Neural progenitor cell (in vitro differentiated cells): Measurements from ENCODE around the gene SMAD7. TPM values are rescaled to one million over a fixed set of nuclear protein-coding genes. Genes with fewer than 3 reads are reported as not detected.

Experiments used
- DNase-seq: peaks from one replicate; pipeline ENCODE4 v3.0.0-alpha.2; 2016; ENCODE audit warnings: low spot score
- H2AFZ ChIP-seq: fragments of 200-600 bp; sonication (generic); replicated peaks from 2 replicates; pipeline ENCODE4 v1.6.1; 2016; ENCODE audit warnings: antibody characterized with exemption
- H3F3A ChIP-seq: fragments of 200-600 bp; sonication (generic); 2 replicates; pipeline ENCODE4 v1.6.1; 2016; ENCODE audit warnings: antibody characterized with exemption, low read depth
- H3K27ac ChIP-seq: fragments of 200-600 bp; sonication (generic); 2 replicates; pipeline ENCODE4 v1.5.1; 2016; ENCODE audit warnings: mild to moderate bottlenecking
- H3K27me3 ChIP-seq: fragments of 200-600 bp; sonication (generic); 2 replicates; pipeline ENCODE4 v1.6.1; 2016; ENCODE audit warnings: mild to moderate bottlenecking, moderate library complexity
- H3K36me3 ChIP-seq: fragments of 200-600 bp; sonication (generic); 2 replicates; pipeline ENCODE4 v1.5.1; 2016
- H3K4me1 ChIP-seq: fragments of 200-600 bp; sonication (generic); 2 replicates; pipeline ENCODE4 v1.6.1; 2016; ENCODE audit warnings: mixed run types
- H3K4me2 ChIP-seq: fragments of 200-600 bp; sonication (generic); 2 replicates; pipeline ENCODE4 v1.6.1; 2016
- H3K4me3 ChIP-seq: fragments of 200-600 bp; sonication (generic); 2 replicates; pipeline ENCODE4 v1.5.1; 2016
- H3K79me2 ChIP-seq: fragments of 200-600 bp; sonication (generic); 2 replicates; pipeline ENCODE4 v1.6.1; 2016; ENCODE audit warnings: low read depth
- H3K9ac ChIP-seq: fragments of 200-600 bp; sonication (generic); 2 replicates; pipeline ENCODE4 v1.6.1; 2016
- H3K9me3 ChIP-seq: fragments of 200-600 bp; sonication (generic); 2 replicates; pipeline ENCODE4 v1.5.1; 2016; ENCODE audit warnings: low read depth
- H4K20me1 ChIP-seq: fragments of 200-600 bp; sonication (generic); 2 replicates; pipeline ENCODE4 v1.6.1; 2016; ENCODE audit warnings: low read depth
- H3K27ac Mint-ChIP-seq: 3 replicates; pipeline ENCODE4 v1.8.0; 2021; ENCODE audit warnings: mixed read lengths
- H3K27me3 Mint-ChIP-seq: 2 replicates; pipeline ENCODE4 v1.8.0; 2022; ENCODE audit warnings: low read depth, mild to moderate bottlenecking, inconsistent platforms, moderate library complexity, mixed read lengths; ENCODE audit not compliant: insufficient read depth
- H3K36me3 Mint-ChIP-seq: 3 replicates; pipeline ENCODE4 v1.8.0; 2021; ENCODE audit warnings: mixed read lengths
- H3K4me1 Mint-ChIP-seq: 3 replicates; pipeline ENCODE4 v1.8.0; 2021; ENCODE audit warnings: mixed read lengths
- H3K4me3 Mint-ChIP-seq: 3 replicates; pipeline ENCODE4 v1.8.0; 2021; ENCODE audit warnings: mild to moderate bottlenecking, moderate library complexity, mixed read lengths
- H3K9me3 Mint-ChIP-seq: 3 replicates; pipeline ENCODE4 v1.8.0; 2020; ENCODE audit warnings: mixed read lengths
- EZH2 ChIP-seq: fragments of 200-600 bp; sonication (generic); IDR thresholded peaks from 2 replicates; pipeline ENCODE4 v1.6.1; 2017; ENCODE audit warnings: antibody characterized with exemption, mild to moderate bottlenecking, moderate library complexity
- EZH2phosphoT487 ChIP-seq: fragments of 200-600 bp; sonication (generic); IDR thresholded peaks from 2 replicates; pipeline ENCODE4 v1.6.1; 2017; ENCODE audit warnings: antibody characterized with exemption
- total RNA-seq: library from RNA; depleted of rRNA; stranded (reverse); fragments of >200 nt; gene quantifications from 2 replicates; pipeline ENCODE4 v1.2.3, GENCODE V29; 2015; ENCODE audit warnings: low replicate concordance
- TF ChIP-seq, protein P1 (sequence below): fragments of 200-600 bp; sonication (generic); IDR thresholded peaks from 2 replicates; pipeline ENCODE4 v1.5.1; 2017; ENCODE audit warnings: antibody characterized with exemption, mild to moderate bottlenecking

SMAD7 gene
- total RNA-seq, 1 donor from 2014 or later: 1.1 TPM

GRCh38 chr18:48875942-48876511, 74.7 kb downstream of the SMAD7 start:
- no peaks in the 10 kb centered on the region for H3K27me3 ChIP-seq
- Mint-ChIP-seq H3K27ac (peak overlapping the region; percentile 50), H3K36me3 (no peaks in the 10 kb centered on the region), H3K9me3 (peaks cover 6% of the 10 kb centered on the region), H3K27me3 (peaks cover 11% of the 10 kb centered on the region), H3K4me3 (no peak overlapping the region), H3K4me1 (peaks cover 39% of the 10 kb centered on the region)
- no peaks in the 10 kb centered on the region for H3K9me3 ChIP-seq
- no peak overlapping the region for H3K4me2 ChIP-seq
- H3K36me3 ChIP-seq: no peaks in the 10 kb centered on the region
- H3K9ac ChIP-seq: no peak overlapping the region
- no peaks in the 10 kb centered on the region for H3K4me1 ChIP-seq
- peak; percentile 47 for DNase-seq
- no peaks in the 10 kb centered on the region for H3F3A ChIP-seq
- H4K20me1 ChIP-seq: no peaks in the 10 kb centered on the region
- no peaks in the 10 kb centered on the region for H3K79me2 ChIP-seq
- no peak overlapping the region for H3K4me3 ChIP-seq
- no peak overlapping the region for H2AFZ ChIP-seq
- TF ChIP-seq, protein P1, sequence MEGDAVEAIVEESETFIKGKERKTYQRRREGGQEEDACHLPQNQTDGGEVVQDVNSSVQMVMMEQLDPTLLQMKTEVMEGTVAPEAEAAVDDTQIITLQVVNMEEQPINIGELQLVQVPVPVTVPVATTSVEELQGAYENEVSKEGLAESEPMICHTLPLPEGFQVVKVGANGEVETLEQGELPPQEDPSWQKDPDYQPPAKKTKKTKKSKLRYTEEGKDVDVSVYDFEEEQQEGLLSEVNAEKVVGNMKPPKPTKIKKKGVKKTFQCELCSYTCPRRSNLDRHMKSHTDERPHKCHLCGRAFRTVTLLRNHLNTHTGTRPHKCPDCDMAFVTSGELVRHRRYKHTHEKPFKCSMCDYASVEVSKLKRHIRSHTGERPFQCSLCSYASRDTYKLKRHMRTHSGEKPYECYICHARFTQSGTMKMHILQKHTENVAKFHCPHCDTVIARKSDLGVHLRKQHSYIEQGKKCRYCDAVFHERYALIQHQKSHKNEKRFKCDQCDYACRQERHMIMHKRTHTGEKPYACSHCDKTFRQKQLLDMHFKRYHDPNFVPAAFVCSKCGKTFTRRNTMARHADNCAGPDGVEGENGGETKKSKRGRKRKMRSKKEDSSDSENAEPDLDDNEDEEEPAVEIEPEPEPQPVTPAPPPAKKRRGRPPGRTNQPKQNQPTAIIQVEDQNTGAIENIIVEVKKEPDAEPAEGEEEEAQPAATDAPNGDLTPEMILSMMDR: no peak
- TF ChIP-seq EZH2: no peak
- TF ChIP-seq EZH2phosphoT487: no peak
- H3K27ac ChIP-seq: no peak overlapping the region

- no peak for DNase-seq
- H3K27ac ChIP-seq: no peak overlapping the region
- H3K4me2 ChIP-seq: no peak overlapping the region
- peaks cover 2% of the 10 kb centered on the region for H3K9me3 Mint-ChIP-seq
- H3K4me1 Mint-ChIP-seq: peaks cover 39% of the 10 kb centered on the region
- H3K36me3 ChIP-seq: no peaks in the 10 kb centered on the region
- no peaks in the 10 kb centered on the region for H3K27me3 ChIP-seq
- H3K79me2 ChIP-seq: no peaks in the 10 kb centered on the region
- H3K9ac ChIP-seq: no peak overlapping the region
- no peak overlapping the region for H3K4me3 ChIP-seq
- H3K27me3 Mint-ChIP-seq: peaks cover 11% of the 10 kb centered on the region
- no peaks in the 10 kb centered on the region for H4K20me1 ChIP-seq
- H3F3A ChIP-seq: no peaks in the 10 kb centered on the region
- H3K27ac Mint-ChIP-seq: peak overlapping the region; percentile 87
- no peaks in the 10 kb centered on the region for H3K36me3 Mint-ChIP-seq
- TF ChIP-seq EZH2phosphoT487: no peak
- no peaks in the 10 kb centered on the region for H3K9me3 ChIP-seq
- no peaks in the 10 kb centered on the region for H3K4me1 ChIP-seq
- no peak overlapping the region for H3K4me3 Mint-ChIP-seq
- H2AFZ ChIP-seq: no peak overlapping the region
These were observed 75.3 kb downstream of the SMAD7 start for GRCh38 chr18:48875314-48875941.

DNA sequence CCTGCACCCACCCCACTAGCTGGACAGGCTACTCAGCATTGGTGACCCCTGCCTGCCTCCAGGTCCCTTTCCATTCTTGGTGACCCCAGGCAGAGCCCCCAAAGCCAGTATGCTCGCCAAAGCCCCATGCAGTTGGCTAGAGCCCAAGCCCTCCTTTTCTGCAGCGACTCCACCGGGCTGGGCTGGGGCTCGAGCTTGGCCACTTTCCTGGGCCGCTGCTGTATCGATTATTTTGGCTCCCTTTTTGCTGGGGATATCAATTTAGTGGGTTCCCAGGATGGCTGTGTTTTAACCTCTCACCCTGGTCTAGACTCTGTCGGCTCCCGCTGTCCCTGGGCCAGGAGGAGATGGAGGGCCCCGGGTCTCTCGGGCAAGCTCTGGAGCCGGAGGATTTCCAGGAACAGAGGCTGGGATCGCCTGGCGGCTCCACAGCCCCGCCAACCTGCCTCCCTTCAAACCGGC, 76.0 kb downstream of the SMAD7 start:
- no peaks in the 10 kb centered on the region for H3K9me3 ChIP-seq
- no peak overlapping the region for H3K27ac ChIP-seq
- no peaks in the 10 kb centered on the region for H3K36me3 Mint-ChIP-seq
- peak overlapping the region; percentile 87 for H3K27ac Mint-ChIP-seq
- no peak overlapping the region for H3K4me2 ChIP-seq
- H3K4me1 Mint-ChIP-seq: peaks cover 33% of the 10 kb centered on the region
- H3F3A ChIP-seq: no peaks in the 10 kb centered on the region
- H3K4me3 Mint-ChIP-seq: no peak overlapping the region
- H3K27me3 ChIP-seq: no peaks in the 10 kb centered on the region
- no peak for TF ChIP-seq EZH2
- TF ChIP-seq EZH2phosphoT487: no peak
- TF ChIP-seq, protein P1: no peak
- H4K20me1 ChIP-seq: no peaks in the 10 kb centered on the region
- no peak overlapping the region for H3K9ac ChIP-seq
- H3K4me1 ChIP-seq: no peaks in the 10 kb centered on the region
- no peak overlapping the region for H3K4me3 ChIP-seq
- no peak for DNase-seq
- H3K27me3 Mint-ChIP-seq: peaks cover 8% of the 10 kb centered on the region
- H2AFZ ChIP-seq: no peak overlapping the region
- H3K79me2 ChIP-seq: no peaks in the 10 kb centered on the region
- H3K36me3 ChIP-seq: no peaks in the 10 kb centered on the region
- no peaks in the 10 kb centered on the region for H3K9me3 Mint-ChIP-seq

DNA sequence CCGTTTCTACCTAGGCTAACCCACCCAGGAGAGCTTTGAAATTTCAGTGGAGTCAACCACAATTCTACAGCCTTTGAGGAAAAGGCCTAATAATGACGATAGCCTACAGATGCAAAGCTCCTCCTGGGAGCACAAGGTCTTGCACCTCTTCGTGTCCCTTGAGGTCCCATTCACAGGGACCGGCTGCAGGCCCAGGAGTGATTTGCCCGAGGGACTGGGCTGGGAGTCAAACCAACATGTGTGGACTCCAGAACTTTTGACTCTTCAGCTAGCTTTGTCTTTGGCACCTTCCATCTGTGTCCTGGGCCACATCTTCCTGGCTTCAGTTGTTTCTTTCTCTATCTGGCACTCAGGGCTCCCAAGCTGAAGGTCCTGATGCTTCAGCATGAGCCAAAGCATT, 76.5 kb downstream of the SMAD7 start:
- no peak overlapping the region for H3K4me3 Mint-ChIP-seq
- TF ChIP-seq EZH2phosphoT487: no peak
- TF ChIP-seq, protein P1: no peak
- TF ChIP-seq EZH2: no peak
- no peaks in the 10 kb centered on the region for H3K9me3 Mint-ChIP-seq
- Histone ChIP-seq H3K4me1 (no peaks in the 10 kb centered on the region), H3F3A (no peaks in the 10 kb centered on the region), H3K36me3 (no peaks in the 10 kb centered on the region), H3K9me3 (no peaks in the 10 kb centered on the region), H2AFZ (no peak overlapping the region), H3K4me2 (no peak overlapping the region), H3K4me3 (no peak overlapping the region), H3K79me2 (no peaks in the 10 kb centered on the region), H4K20me1 (no peaks in the 10 kb centered on the region), H3K27ac (no peak overlapping the region), H3K9ac (no peak overlapping the region), H3K27me3 (no peaks in the 10 kb centered on the region)
- DNase-seq: no peak
- H3K27me3 Mint-ChIP-seq: peaks cover 8% of the 10 kb centered on the region
- peaks cover 33% of the 10 kb centered on the region for H3K4me1 Mint-ChIP-seq
- H3K36me3 Mint-ChIP-seq: no peaks in the 10 kb centered on the region
- no peak overlapping the region for H3K27ac Mint-ChIP-seq
